Neural cell (in vitro differentiated cells): ENCODE results near the gene MTCL1. TPM values are rescaled to one million over a fixed set of nuclear protein-coding genes. Genes with fewer than 3 reads are reported as not detected.

ENCODE experiments used
- H2AFZ ChIP-seq: fragments of 200-600, 300-800 bp; sonication (generic), shearing (Covaris generic); 2 replicates; pipeline ENCODE4 v1.6.0; 2014; ENCODE audit warnings: low read depth, mild to moderate bottlenecking, antibody characterized with exemption, low read length, moderate library complexity
- H3F3A ChIP-seq: fragments of 200-600 bp; shearing (Covaris generic); 2 replicates; pipeline ENCODE4 v1.6.1; 2016; ENCODE audit warnings: mild to moderate bottlenecking, moderate library complexity, mixed read lengths, antibody characterized with exemption, low read length; ENCODE audit not compliant: insufficient read depth, poor library complexity, severe bottlenecking
- H3K27ac ChIP-seq: fragments of 200-600, 300-800 bp; sonication (generic), shearing (Covaris generic); 2 replicates; pipeline ENCODE4 v1.5.1; 2014; ENCODE audit warnings: mild to moderate bottlenecking, low read length, moderate library complexity
- H3K27me3 ChIP-seq: fragments of 300-800, 200-600 bp; sonication (generic), shearing (Covaris generic); 2 replicates; pipeline ENCODE4 v1.6.0; 2014; ENCODE audit warnings: mild to moderate bottlenecking, low read depth, low read length, moderate library complexity; ENCODE audit not compliant: insufficient read depth
- H3K36me3 ChIP-seq: fragments of 300-800, 200-600 bp; sonication (generic), shearing (Covaris generic); 2 replicates; pipeline ENCODE4 v1.5.1; 2014; ENCODE audit warnings: mild to moderate bottlenecking, antibody characterized with exemption, low read length, moderate library complexity; ENCODE audit not compliant: insufficient read depth
- H3K4me2 ChIP-seq: fragments of 300-800, 200-600 bp; sonication (generic), shearing (Covaris generic); 2 replicates; pipeline ENCODE4 v1.6.0; 2014; ENCODE audit warnings: mild to moderate bottlenecking, low read length
- H3K4me3 ChIP-seq: fragments of 300-800, 200-600 bp; sonication (generic), shearing (Covaris generic); 2 replicates; pipeline ENCODE4 v1.5.1; 2014; ENCODE audit warnings: mild to moderate bottlenecking, low read length, moderate library complexity
- H3K79me2 ChIP-seq: fragments of 200-600 bp; shearing (Covaris generic); replicated peaks from 2 replicates; pipeline ENCODE4 v1.6.0; 2014; ENCODE audit warnings: mild to moderate bottlenecking, low read length, moderate library complexity; ENCODE audit not compliant: insufficient read depth
- H3K9ac ChIP-seq: fragments of 300-800, 200-600 bp; sonication (generic), shearing (Covaris generic); 2 replicates; pipeline ENCODE4 v1.6.1; 2016; ENCODE audit warnings: mild to moderate bottlenecking, low read length, mixed read lengths
- H3K9me2 ChIP-seq: fragments of 200-600 bp; shearing (Covaris generic); 2 replicates; pipeline ENCODE4 v1.6.1; 2016; ENCODE audit warnings: mild to moderate bottlenecking, low read length, mixed read lengths; ENCODE audit not compliant: insufficient read depth
- H3K9me3 ChIP-seq: fragments of 200-600, 300-800 bp; sonication (generic), shearing (Covaris generic); 2 replicates; pipeline ENCODE4 v1.6.1; 2016; ENCODE audit warnings: mild to moderate bottlenecking, mixed run types, low read length, moderate library complexity, mixed read lengths
- H4K20me1 ChIP-seq: fragments of 200-600 bp; shearing (Covaris generic); 2 replicates; pipeline ENCODE4 v1.6.1; 2016; ENCODE audit warnings: mild to moderate bottlenecking, mixed run types; ENCODE audit not compliant: insufficient read depth
- CTCF ChIP-seq: fragments of 450-650 bp; IDR thresholded peaks from 2 replicates; pipeline ENCODE4 v1.5.1; 2014; ENCODE audit warnings: antibody characterized with exemption, mild to moderate bottlenecking, moderate library complexity; ENCODE audit not compliant: poor library complexity, severe bottlenecking
- EP300 ChIP-seq: fragments of 450-650 bp; conservative IDR thresholded peaks from 2 replicates; pipeline ENCODE4 v1.6.1; 2014; ENCODE audit warnings: antibody characterized with exemption, mild to moderate bottlenecking, moderate library complexity; ENCODE audit not compliant: poor library complexity, severe bottlenecking
- EZH2 ChIP-seq: fragments of 200-600, 300-800 bp; shearing (Covaris generic), sonication (generic); IDR thresholded peaks from 2 replicates; pipeline ENCODE4 v1.6.1; 2014; ENCODE audit warnings: antibody characterized with exemption, low read length, borderline replicate concordance, mild to moderate bottlenecking; ENCODE audit not compliant: insufficient read depth, poor library complexity, severe bottlenecking
- MXI1 ChIP-seq: fragments of 450-650 bp; conservative IDR thresholded peaks from 2 replicates; pipeline ENCODE4 v1.6.1; 2014; ENCODE audit warnings: antibody characterized with exemption, mild to moderate bottlenecking; ENCODE audit not compliant: poor library complexity, severe bottlenecking
- POLR2AphosphoS5 ChIP-seq: IDR thresholded peaks from 2 replicates; pipeline ENCODE4 v1.6.1; 2012
- RAD21 ChIP-seq: fragments of 450-650 bp; conservative IDR thresholded peaks from 2 replicates; pipeline ENCODE4 v1.6.1; 2014; ENCODE audit warnings: antibody characterized with exemption, mild to moderate bottlenecking, moderate library complexity
- SMC3 ChIP-seq: fragments of 450-650 bp; conservative IDR thresholded peaks from 2 replicates; pipeline ENCODE4 v1.6.1; 2014; ENCODE audit warnings: antibody characterized with exemption, mild to moderate bottlenecking, moderate library complexity; ENCODE audit not compliant: poor library complexity
- TAF1 ChIP-seq: IDR thresholded peaks from 2 replicates; pipeline ENCODE4 v1.6.1; 2012; ENCODE audit warnings: low read depth
- polyA plus RNA-seq: library from polyadenylated mRNA; depleted of rRNA; stranded (reverse); fragments of >200 nt; gene quantifications from 2 replicates; pipeline ENCODE4 v1.2.3, GENCODE V29; 2014
- TF ChIP-seq, protein P1 (sequence below): IDR thresholded peaks from 2 replicates; pipeline ENCODE4 v1.6.1; 2012; ENCODE audit warnings: borderline replicate concordance

MTCL1 gene
- polyA plus RNA-seq, 1 donor from 2014 or later, result 20.8 TPM

DNA sequence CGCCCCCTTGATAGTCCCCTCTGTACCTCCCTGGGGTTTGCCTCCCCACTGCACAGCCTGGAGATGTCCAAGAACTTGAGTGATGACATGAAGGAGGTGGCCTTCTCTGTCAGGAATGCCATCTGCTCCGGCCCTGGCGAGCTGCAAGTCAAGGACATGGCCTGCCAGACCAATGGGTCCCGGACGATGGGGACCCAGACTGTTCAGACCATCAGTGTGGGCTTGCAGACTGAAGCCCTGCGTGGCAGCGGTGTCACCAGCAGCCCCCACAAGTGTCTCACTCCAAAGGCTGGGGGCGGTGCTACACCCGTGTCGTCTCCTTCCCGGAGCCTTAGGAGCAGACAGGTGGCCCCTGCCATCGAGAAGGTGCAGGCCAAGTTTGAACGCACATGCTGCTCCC, 119.9 kb downstream of the MTCL1 start:
- TF ChIP-seq RAD21 (no peak), MXI1 (no peak), TAF1 (no peak), EZH2 (no peak), SMC3 (no peak), POLR2AphosphoS5 (no peak), CTCF (no peak), EP300 (no peak)
- TF ChIP-seq, protein P1, sequence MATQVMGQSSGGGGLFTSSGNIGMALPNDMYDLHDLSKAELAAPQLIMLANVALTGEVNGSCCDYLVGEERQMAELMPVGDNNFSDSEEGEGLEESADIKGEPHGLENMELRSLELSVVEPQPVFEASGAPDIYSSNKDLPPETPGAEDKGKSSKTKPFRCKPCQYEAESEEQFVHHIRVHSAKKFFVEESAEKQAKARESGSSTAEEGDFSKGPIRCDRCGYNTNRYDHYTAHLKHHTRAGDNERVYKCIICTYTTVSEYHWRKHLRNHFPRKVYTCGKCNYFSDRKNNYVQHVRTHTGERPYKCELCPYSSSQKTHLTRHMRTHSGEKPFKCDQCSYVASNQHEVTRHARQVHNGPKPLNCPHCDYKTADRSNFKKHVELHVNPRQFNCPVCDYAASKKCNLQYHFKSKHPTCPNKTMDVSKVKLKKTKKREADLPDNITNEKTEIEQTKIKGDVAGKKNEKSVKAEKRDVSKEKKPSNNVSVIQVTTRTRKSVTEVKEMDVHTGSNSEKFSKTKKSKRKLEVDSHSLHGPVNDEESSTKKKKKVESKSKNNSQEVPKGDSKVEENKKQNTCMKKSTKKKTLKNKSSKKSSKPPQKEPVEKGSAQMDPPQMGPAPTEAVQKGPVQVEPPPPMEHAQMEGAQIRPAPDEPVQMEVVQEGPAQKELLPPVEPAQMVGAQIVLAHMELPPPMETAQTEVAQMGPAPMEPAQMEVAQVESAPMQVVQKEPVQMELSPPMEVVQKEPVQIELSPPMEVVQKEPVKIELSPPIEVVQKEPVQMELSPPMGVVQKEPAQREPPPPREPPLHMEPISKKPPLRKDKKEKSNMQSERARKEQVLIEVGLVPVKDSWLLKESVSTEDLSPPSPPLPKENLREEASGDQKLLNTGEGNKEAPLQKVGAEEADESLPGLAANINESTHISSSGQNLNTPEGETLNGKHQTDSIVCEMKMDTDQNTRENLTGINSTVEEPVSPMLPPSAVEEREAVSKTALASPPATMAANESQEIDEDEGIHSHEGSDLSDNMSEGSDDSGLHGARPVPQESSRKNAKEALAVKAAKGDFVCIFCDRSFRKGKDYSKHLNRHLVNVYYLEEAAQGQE, result no peak

GRCh38 chr18:8825729-8826375, 120.5 kb downstream of the MTCL1 start:
- H3K9me2 ChIP-seq, result no peaks in the 10 kb centered on the region
- no peaks in the 10 kb centered on the region for H3F3A ChIP-seq
- no peaks in the 10 kb centered on the region for H3K79me2 ChIP-seq
- H3K9me3 ChIP-seq, result no peaks in the 10 kb centered on the region
- H3K4me3 ChIP-seq, result no peak overlapping the region
- H4K20me1 ChIP-seq, result no peaks in the 10 kb centered on the region
- no peak overlapping the region for H3K4me2 ChIP-seq
- no peak overlapping the region for H3K9ac ChIP-seq
- no peak overlapping the region for H3K27ac ChIP-seq
- TF ChIP-seq EZH2 (no peak), CTCF (no peak), EP300 (no peak), POLR2AphosphoS5 (no peak), TAF1 (no peak), RAD21 (no peak), SMC3 (no peak)
- H3K36me3 ChIP-seq, result peaks cover 18% of the 10 kb centered on the region
- H3K27me3 ChIP-seq, result no peaks in the 10 kb centered on the region
- no peak overlapping the region for H2AFZ ChIP-seq

More for the DNA sequence above, 119.9 kb downstream of the MTCL1 start:
- Histone ChIP-seq H3K4me2 (no peak overlapping the region), H3K27me3 (no peaks in the 10 kb centered on the region), H3K9me3 (no peaks in the 10 kb centered on the region), H2AFZ (no peak overlapping the region), H3K9me2 (no peaks in the 10 kb centered on the region), H3K36me3 (peaks cover 18% of the 10 kb centered on the region), H3K9ac (no peak overlapping the region), H4K20me1 (no peaks in the 10 kb centered on the region), H3K4me3 (no peak overlapping the region), H3K27ac (no peak overlapping the region), H3F3A (no peaks in the 10 kb centered on the region), H3K79me2 (no peaks in the 10 kb centered on the region)
